ENCODE results near the gene ERCC3.

GRCh38 chr2:127217470-127218325 is 76.2 kb downstream of the ERCC3 start:
- TF ChIP-seq, protein P1, sequence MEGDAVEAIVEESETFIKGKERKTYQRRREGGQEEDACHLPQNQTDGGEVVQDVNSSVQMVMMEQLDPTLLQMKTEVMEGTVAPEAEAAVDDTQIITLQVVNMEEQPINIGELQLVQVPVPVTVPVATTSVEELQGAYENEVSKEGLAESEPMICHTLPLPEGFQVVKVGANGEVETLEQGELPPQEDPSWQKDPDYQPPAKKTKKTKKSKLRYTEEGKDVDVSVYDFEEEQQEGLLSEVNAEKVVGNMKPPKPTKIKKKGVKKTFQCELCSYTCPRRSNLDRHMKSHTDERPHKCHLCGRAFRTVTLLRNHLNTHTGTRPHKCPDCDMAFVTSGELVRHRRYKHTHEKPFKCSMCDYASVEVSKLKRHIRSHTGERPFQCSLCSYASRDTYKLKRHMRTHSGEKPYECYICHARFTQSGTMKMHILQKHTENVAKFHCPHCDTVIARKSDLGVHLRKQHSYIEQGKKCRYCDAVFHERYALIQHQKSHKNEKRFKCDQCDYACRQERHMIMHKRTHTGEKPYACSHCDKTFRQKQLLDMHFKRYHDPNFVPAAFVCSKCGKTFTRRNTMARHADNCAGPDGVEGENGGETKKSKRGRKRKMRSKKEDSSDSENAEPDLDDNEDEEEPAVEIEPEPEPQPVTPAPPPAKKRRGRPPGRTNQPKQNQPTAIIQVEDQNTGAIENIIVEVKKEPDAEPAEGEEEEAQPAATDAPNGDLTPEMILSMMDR (IDR thresholded peaks at IDR 0.05; ENCODE audit: low read depth, low read length), result no peak
- TF ChIP-seq EZH2phosphoT487 (IDR thresholded peaks at IDR 0.05; ENCODE audit: low read depth), result no peak

All from OCI-LY3 (cell line).